HG02943 (cell line): ENCODE measurements around the gene C1orf174.

Experiments used
- ATAC-seq: cut with Tn5 transposase; IDR thresholded peaks from one replicate; pipeline ENCODE4 v1.9.1; 2021; ENCODE audit warnings: mild to moderate bottlenecking, low read depth, moderate library complexity; ENCODE audit not compliant: unreplicated experiment

Gene C1orf174

GRCh38 chr1:3898475-3898735, 1.7 kb downstream of the C1orf174 start:
- ATAC-seq, result no peak

GRCh38 chr1:3896396-3897000, 3.6 kb downstream of the C1orf174 start:
- no peak for ATAC-seq

GRCh38 chr1:3895951-3896325, 4.1 kb downstream of the C1orf174 start:
- ATAC-seq, result no peak

GRCh38 chr1:3895279-3895950, 4.7 kb downstream of the C1orf174 start:
- ATAC-seq, result no peak

GRCh38 chr1:3894626-3895278, 5.3 kb downstream of the C1orf174 start:
- no peak for ATAC-seq

- ATAC-seq, result no peak
Measured at GRCh38 chr1:3893190-3893589, 6.9 kb downstream of the C1orf174 start.

GRCh38 chr1:3892748-3893147, 7.3 kb downstream of the C1orf174 start:
- no peak for ATAC-seq

GRCh38 chr1:3891329-3891865, 8.7 kb downstream of the C1orf174 start:
- ATAC-seq, result no peak

GRCh38 chr1:3890389-3891328, 9.4 kb downstream of the C1orf174 start:
- no peak for ATAC-seq

GRCh38 chr1:3889936-3890335, 10.1 kb downstream of the C1orf174 start:
- no peak for ATAC-seq

- no peak for ATAC-seq
Measured at GRCh38 chr1:3888301-3888700, 11.8 kb downstream of the C1orf174 start.

GRCh38 chr1:3886691-3887090, 13.4 kb downstream of the C1orf174 start:
- no peak for ATAC-seq

- no peak for ATAC-seq
Measured at GRCh38 chr1:3886106-3886670, 13.9 kb downstream of the C1orf174 start.

GRCh38 chr1:3885611-3886010, 14.5 kb downstream of the C1orf174 start:
- no peak for ATAC-seq

- no peak for ATAC-seq
Measured at GRCh38 chr1:3884966-3885365, 15.1 kb downstream of the C1orf174 start.

- ATAC-seq, result no peak
Measured at GRCh38 chr1:3883194-3883925, 16.7 kb downstream of the C1orf174 start.

GRCh38 chr1:3881193-3881480, 18.9 kb downstream of the C1orf174 start:
- no peak for ATAC-seq

- ATAC-seq, result no peak
Measured at GRCh38 chr1:3880429-3881192, 19.5 kb downstream of the C1orf174 start.

GRCh38 chr1:3879787-3880428, 20.2 kb downstream of the C1orf174 start:
- ATAC-seq, result no peak
